Sigmoid colon (tissue), 3 donors: ENCODE results near the gene CDT1.

Experiments
- CTCF ChIP-seq, 4 experiments: fragments of 450-650 bp in 3 of 4; fragments of 200-600 bp in 1 of 4; IDR thresholded peaks; one replicate each; pipeline ENCODE4 v1.5.1; 2016 to 2019; ENCODE audit warnings: antibody characterized with exemption in 4 of 4, mild to moderate bottlenecking in 3 of 4, moderate library complexity in 2 of 4
- POLR2A ChIP-seq, 2 donors: fragments of 450-650 bp; IDR thresholded peaks; one replicate each; pipeline ENCODE4 v1.6.1; 2016; ENCODE audit warnings: antibody characterized with exemption in 2 of 2, mild to moderate bottlenecking in 2 of 2, moderate library complexity in 2 of 2

- TF ChIP-seq CTCF (IDR thresholded peaks at IDR 0.05) (no peak), POLR2A (IDR thresholded peaks at IDR 0.05) (no peak)
Observed at GRCh38 chr16:88821168-88821850, 17.7 kb downstream of the CDT1 start.
